ENCODE data around the gene AKR1D1.
"Not testable (repeated sequence)": the region's sequence is repeated elsewhere in the genome, so short reads cannot be mapped to it uniquely, and the experiment has no call there.

Gene AKR1D1

DNA sequence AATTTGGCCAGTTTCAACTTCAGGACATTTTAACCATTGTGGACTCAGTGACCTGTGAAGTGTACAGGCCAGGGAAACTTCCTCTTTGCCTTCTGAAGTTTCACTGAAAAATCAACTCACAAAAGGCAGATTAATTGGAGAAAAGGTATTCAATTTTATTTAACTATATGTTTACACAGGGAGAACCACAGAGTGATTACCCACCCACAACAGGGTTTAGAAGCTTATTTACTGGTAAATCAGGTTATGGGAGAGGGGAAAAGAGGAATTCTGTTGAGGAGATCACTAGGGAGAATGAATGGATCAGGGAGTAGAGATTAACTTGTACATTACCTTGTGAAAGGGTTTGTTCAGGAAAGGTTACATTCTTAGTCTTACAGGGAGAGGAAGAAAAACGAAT is 1.7 kb upstream of the AKR1D1 start:
- DNase-seq = no peak

DNA sequence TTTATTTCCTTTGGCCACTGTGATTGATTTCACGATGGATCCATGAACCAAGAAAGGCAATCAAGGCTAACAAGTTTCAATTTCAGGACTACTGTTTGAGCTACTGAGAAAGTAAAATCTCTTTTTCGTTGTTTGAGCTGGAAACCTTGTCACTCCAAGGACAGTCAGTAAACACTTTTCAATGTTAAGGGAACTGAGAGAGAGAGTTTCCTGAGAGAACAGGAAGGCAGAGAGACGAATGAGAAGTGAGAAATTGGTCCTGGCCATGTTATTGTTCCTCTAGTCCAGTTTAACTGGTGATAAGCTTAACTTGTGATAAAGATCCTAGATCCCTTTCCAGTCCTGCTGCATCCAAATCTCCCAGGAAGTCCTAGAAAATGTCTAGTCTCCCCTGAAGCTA is 909 bp upstream of the AKR1D1 start:
- no peak for DNase-seq

DNA sequence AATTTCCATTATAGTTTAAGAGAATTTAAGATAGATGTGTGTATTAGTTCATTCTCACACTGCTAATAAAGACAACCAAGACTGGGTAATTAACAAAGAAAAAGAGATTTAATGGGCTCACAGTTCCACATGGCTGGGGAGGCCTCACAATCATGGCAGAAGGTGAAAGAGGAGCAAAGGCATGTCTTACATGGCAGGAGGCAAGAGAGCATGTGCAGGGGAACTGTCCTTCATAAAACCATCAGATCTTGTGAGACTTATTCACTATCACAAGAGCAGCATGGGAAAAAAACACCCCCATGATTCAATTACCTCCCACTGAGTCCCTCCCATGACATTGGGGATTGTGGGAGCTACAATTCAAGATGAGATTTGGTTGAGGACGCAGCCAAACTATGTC is 473 bp upstream of the AKR1D1 start:
- DNase-seq = not testable (repeated sequence)

DNA sequence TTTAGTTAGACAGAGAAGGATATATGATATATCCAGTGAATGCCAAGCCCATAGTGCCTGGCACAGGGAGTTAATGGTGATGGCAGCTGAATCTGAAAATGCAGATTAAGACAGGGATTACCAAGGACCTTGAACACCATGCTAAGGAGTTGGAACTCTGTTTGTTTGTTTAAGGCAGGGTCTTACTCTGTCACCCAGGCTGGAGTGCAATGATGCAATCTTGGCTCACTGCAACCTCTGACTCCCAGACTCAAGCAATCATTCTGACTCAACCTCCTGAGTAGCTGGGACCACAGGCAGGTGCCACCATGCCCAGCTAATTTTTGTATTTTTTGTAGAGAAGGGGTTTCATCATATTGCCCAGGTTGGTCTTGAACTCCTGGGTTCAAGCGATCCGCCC is 1.6 kb downstream of the AKR1D1 start:
- no peak for DNase-seq

DNA sequence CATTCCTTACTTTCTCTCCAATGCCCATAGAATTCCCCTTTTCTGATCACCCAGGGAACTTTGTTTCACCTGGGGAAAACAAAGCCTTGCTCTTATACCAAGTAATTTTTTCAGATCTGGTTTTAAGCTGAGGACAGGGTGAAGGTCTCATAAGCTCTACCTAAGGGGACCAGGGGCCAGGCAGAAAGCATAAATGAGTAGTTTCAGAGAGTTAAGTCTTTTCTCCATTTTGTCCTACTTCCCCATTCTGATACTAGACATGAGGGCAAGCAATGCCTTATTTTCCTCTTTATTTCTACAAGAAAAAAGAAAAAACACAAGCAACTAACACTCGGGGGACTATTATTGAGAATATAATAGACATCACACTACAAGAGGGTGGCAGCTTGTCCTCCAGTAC is 2.9 kb downstream of the AKR1D1 start:
- DNase-seq = no peak

DNA sequence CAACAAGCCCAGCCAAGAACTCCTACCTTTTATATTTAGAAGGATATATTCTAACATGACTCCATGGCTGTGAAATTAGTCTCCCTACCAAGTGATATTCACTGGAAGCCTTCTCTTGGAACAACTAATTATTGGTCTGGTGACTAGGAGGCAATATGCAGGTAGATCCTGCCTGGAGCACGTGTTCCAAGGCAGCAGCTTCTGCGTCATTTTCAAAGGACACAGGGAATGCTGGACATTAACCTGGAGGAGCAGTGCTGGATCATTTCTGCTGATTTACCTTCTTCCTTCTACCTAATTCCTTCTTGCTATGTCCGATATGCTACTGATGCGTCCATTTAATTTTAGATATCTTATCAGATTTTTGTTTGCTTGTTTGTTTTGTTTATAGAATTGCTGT is 5.6 kb downstream of the AKR1D1 start:
- DNase-seq = no peak

DNA sequence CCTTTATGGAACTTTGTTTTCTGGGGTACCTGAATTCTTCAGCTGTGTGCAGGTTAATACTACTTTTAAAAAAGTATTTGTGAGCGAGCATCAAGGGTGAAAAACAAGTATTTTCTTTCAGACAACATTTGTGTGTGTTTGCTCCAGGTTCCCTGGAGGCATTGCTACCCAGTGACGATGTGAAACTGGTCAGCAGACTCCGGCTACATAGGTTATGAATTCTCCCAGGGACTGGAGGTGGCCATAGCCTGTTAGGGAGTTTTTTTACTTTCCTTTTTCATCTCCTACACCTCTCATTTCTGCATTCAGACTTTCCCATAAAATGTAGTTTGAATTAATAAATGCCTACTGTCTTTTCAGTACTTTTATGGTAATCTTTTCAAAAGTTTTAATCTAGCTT is 7.6 kb downstream of the AKR1D1 start:
- no peak for DNase-seq

DNA sequence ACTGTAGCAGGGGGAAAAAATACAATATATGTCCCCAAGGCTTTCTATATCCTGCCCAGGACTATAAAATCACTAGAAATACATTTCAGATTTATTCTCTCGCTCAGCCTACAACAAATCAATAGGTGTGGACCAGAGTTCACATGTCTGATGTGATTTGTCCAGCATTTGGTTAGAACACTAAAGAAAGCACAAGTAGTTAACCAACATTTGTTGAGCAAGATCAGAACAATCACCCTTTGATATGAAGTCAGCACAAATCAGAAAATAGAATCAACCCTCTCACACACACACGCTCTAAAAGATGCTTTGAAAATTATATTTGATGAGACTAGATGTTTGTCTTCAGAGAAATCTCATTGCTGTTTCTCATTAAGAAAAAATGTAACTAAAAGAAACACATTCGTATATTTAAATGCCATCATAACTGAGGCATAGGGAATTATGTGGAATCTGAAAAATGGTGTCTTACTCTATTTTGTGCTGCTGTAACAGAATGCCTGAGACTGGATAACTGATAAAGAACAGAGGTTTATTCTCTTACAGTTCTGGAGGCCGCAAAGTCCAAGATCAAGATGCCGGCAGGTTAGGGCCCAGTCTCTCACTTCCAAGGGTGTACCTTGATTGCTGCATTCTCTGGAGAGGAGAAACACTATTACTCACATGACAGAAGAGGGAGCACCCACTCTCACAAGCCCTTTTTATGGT is 10.5 kb downstream of the AKR1D1 start:
- DNase-seq = no peak

DNA sequence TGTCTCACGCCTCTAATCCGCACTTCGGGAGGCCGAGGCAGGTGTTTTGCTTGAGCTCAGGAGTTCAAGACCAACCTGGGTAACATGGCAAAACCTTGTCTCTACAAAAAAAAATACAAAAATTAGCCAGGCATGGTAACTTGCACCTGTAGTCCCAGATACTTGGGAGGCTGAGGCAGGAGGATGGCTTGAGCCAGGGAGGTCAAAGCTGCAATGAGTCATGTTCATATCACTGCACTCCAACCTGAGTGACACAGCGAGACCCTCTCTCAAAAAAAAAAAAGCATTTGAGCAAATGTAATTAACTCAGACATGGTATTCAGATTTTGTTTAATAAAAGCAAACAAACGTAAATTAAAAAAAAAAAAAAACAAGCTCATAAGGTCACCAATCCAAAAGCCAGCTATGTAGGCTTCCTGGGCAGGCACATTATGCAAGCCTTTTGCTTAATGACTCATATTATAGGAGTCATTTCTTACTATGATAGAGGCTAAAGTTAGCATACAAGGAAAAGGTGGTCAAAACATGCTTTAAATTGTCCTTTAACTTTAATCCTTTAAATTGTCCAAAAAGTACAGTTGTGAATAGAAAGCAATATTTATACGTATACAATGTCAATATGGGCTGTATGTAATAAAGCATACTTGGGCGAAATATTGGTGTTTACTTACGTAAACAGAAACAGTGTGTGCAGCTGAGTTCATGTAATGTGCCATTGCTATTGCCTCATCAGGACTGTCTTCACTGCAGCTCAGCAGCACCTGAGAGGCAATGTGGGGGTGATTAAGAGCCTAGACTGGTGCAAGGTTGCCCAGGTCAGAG is 13.0 kb downstream of the AKR1D1 start:
- no peak for DNase-seq

DNA sequence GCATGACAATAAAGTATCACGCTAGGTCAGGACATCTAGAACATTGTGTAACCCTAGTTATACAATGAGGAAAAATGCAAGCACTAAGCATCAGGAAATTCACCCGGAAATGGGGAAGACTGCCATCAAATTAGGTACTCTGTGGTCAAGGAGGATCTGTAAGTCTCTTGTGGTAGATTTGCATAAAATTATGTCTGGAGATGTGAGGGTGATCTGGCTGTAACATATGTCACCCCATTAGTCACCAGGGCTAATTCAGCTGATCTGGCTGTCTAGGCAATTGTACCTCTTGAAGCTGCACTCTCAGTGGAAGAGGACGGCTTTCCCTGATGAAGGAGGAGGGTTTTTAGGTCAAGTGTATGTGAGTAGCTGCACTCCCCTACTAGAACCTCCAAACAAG is 14.8 kb downstream of the AKR1D1 start:
- DNase-seq = no peak

DNA sequence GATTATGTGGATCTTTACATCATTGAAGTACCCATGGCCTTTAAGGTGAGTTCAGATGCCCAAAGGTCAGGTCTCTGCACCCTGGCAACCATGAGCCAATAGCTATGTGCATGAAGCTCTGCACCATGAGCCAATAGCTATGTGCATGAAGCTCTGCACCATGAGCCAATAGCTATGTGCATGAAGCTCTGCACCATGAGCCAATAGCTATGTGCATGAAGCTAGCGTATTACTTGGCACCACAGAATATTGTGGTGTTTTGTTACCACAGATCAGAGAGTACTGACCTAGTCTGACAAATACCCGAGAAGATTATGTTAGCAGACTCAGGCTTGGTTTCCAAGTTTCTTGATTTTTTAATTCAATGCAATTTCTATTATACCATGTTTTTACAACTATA is 15.6 kb downstream of the AKR1D1 start:
- not testable (repeated sequence) for DNase-seq

DNA sequence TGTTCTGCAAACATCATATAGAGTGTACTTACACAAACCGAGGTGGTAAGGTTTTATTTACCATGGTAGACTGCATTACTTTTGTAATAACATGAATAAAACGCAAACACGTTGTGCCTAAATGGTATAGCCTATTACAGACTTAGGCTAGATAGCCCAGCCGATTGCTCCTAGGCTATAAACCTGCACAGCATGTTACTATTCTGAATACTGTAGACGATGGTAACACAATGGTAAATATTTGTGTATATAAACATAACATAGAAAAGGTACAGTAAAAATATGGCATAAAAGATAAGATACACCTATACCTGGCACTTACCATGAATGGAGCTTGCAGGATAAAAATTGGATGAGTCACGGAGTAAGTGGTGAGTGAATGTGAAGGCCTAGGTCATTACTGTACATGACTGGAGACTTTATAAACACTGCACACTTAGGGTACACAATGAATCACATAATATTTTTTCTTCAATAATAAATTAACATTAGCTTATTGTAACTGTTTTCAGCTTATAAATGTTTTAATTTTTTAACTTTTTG is 16.3 kb downstream of the AKR1D1 start:
- DNase-seq = no peak

DNA sequence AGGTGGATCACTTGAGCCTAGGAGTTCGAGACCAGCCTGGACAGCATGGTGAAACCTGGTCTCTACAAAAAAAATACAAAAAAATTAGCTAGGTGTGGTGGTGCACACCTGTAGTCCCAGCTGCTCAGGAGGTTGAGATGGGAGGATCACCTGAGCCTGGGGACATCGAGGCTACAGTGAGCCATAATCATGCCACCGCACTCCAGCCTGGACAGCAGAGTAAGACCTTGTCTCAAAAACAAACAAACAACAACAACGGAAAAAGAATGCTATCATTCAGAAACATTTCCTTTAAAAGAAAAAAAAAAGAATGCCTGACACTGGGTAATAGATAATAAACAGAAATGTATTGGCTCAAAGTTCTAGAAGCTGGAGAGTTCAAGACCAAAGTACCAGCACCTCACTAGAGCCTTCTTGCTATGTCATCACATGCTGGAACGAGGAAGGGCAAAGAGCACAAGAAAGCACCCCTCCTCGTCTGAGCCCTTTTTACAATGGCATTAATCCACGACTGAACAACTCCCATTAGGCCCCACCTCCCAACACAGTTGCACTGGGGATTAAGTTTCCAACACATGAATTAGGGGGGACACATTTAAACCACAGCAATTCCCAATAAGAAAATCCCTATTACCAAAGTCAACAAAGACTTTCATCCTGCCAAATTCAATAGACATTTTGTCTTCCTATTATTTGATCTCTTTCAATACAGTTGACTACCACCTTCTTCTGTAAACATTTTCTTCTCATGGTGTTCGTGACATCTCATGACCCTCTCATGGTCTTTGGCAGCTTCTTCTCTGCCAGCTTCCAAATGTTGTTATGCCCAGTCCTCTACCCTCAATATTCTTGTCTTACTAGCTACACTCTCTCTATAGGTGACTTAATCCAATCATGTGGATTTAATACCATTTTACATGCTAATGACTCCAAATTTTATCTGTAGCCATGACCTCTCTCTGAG is 20.0 kb downstream of the AKR1D1 start:
- DNase-seq = no peak

DNA sequence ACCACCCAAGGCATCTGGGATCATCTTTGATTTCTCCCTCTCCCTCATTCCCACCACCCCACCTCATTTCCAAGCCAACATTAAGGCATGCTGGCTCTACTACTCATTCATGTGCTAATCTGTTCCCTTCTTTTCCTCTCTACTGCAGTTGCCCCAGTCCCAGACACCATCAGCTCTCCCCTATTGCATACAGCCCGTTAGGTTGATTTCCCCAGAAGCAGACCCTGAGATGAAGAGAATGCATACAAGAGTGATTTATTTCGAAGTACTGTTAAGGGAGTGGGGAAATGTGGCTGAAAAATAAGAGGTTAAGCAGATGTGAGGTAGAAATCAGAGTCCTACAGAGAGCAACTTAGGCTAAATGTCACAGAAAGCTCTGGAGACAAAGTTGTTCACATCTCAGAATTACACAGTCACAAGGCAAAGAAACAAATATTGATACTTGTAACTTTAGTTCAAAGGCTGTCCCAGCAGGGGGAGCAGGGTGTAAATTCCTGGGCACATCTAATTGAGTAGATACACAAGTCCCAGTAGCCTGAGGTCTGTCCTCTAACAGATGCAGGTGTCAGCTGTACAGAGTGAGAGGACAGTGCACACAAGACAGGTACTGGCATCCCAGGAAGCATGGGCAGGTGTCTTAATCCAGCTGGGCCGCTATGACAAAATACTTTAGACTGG is 20.9 kb downstream of the AKR1D1 start:
- no peak for DNase-seq

DNA sequence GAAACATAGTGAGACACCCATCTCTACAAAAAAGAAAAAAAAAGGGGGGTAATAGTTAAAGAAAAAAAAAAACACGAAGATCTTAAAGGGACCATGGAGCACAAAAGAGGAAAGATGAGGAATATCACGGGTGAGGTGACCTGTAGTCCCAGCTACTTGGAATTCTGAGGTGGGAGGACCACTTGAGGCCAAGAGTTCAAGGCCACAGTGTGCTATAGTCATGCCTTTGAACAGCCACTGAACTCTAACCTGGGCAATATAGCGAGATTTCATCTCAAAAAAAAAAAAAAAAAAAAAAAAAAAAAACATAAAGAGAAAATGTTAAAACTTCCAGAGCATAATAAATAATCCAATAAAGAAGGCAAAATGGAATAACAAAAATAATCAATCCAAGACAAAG is 23.6 kb downstream of the AKR1D1 start:
- DNase-seq = no peak

DNA sequence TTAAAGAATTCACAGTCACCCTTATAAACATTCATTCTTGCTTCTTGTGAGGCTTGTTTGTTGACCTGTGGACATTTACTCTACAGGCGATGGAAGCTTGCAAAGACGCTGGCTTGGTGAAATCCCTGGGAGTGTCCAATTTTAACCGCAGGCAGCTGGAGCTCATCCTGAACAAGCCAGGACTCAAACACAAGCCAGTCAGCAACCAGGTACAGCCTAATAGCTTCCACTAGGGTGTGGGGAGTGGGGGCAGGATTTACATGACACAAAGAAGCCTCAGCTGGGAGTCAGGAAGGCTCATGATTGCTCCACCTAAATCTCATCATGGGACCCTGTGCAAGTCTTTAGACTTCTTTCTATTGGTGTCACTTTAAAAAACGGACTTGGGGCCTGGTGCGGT is 29.0 kb downstream of the AKR1D1 start:
- DNase-seq = no peak

DNA sequence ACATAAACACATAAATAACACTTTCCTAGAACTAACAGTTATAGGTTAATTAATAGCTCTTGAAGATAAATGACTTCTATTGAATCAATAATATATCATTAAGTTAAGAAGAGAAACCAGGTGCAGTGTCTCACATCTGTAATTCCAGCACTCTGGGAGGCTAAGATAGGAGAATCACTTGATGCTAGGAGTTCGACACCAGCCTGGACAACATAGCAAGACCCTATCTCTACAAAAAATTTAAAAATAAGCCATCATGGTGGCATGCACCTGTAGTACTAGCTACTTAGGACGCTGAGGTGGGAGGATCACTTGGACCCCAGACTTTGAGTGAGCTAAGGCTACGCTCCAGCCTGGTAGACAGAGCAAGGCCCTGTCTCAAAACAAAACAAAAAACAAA is 38.8 kb downstream of the AKR1D1 start:
- DNase-seq = no peak

DNA sequence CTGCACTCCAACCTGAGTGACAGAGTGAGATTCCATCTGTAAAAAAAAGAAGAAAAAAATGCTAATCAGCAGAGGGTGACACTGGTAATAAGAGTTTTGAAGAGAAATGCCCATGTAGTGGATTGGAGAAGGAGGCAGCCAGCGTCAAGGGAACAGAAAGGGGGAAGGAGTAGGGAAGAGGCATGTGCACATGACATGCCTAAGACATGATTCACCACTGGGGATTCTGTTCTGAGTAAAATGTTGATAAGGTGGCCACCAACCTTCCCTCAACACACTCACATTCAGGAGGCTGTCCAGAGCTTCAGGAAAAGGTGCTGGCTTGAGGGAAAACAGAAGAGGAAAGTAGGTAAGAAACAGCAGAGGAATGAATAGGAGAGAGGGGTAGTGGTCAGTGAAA is 39.9 kb downstream of the AKR1D1 start:
- no peak for DNase-seq

DNA sequence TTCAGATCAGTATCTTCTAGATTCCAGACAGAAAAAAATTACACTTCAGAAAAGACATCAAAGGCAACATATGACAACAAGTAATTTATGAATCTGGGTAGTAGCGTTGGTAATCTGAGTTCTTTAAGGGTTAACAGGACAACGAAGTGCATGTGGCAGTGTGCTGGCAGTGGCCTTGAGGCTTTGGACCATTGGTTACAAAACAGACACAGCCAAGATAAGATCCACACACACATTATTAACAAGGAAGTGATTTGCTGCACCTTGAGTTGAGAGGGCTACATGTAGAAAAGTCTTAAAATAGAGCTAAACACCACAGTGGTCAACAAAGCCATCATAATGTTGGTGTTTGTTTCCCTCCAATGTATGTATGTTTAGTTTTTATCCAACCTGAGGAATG is 40.6 kb downstream of the AKR1D1 start:
- no peak for DNase-seq

DNA sequence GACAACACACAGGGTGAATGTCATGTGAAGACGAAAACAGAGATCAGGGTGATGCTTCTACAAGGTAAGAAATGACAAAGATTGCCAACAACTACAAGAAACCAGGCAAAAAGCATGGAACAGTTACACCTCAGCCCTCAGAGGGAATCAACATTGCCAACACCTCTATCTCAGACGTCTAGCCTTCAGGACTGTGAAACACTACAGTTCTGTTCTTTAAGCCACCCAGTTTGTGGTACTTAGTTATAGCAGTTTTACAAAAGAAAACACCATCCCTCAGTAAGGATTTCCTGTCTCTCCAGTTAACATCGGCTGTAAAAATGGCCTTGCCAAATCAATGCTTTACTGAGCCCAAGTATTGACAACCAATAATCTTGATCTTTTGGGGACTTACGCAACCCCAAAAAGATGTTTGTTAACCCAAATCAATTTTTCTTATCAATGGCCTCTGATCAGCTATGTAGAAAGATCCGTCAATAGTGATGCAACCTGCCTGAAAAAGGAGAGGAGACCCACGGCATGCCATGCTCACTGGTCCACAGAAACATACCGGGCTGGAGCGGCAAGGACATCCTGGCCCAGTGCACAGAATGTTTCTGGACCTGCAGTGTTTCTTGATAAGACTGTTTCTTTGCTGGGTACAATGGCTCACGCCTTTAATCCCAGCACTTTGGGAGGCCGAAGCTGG is 44.0 kb downstream of the AKR1D1 start:
- no peak for DNase-seq

DNA sequence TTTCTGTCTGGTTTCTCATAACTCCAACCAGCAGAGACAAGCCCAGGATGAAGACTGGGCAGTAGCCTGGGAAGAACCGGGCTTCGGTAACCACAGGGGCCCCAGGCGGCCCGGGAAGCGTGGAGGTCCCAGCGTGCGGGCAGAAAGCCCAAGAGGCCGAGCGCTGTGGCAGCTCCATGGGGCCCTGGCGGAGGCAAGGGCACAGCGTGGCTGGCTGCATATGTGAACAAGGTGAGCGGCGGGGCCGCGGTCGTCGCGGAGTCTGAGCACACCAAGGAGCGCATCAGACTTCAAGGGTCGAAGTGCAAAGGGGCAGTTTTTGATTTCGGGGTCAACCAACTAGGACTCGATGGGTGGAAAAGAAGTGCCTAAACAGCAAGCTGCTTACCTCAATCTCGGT is 45.9 kb downstream of the AKR1D1 start:
- no peak for DNase-seq

DNA sequence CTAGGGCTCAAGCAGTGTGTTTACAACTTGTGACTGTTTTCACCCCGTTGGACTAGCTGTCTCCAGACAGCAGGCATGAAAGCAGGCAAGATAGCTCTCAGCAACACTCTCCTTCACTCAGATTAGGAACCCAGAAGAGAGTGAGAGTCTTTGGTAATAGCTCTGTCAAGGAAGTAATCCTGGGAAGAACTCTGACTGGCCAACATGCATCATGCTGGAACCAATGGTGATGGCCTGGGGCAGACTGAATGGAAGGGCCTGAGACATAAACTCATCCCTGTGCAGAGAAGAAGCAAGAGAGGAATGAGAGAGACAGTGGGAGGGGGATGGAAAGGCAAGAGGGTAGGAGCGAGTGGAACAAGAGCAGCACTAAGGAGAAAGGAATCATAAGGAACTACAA is 48.9 kb downstream of the AKR1D1 start:
- DNase-seq = no peak
